Measurements from ENCODE around the gene CLASP2.

The CLASP2 gene

GRCh38 chr3:33636125-33636850 is 81.8 kb downstream of the CLASP2 start:
- DNase-seq = peak; percentile 38

GRCh38 chr3:33634262-33634661 is 83.8 kb downstream of the CLASP2 start:
- DNase-seq = no peak

GRCh38 chr3:33629219-33629618 is 88.8 kb downstream of the CLASP2 start:
- DNase-seq = no peak

- DNase-seq = no peak
Measured at GRCh38 chr3:33624756-33625155, 93.3 kb downstream of the CLASP2 start.

- DNase-seq = no peak
Measured at GRCh38 chr3:33613041-33613440, 105.0 kb downstream of the CLASP2 start.

- no peak for DNase-seq
Measured at GRCh38 chr3:33612607-33613006, 105.4 kb downstream of the CLASP2 start.

- no peak for DNase-seq
Measured at GRCh38 chr3:33602829-33603228, 115.2 kb downstream of the CLASP2 start.

- no peak for DNase-seq
Measured at GRCh38 chr3:33597257-33597689, 120.8 kb downstream of the CLASP2 start.

GRCh38 chr3:33592999-33593398 is 125.1 kb downstream of the CLASP2 start:
- DNase-seq = no peak

- no peak for DNase-seq
Measured at GRCh38 chr3:33590541-33590940, 127.5 kb downstream of the CLASP2 start.

GRCh38 chr3:33586402-33586801 is 131.7 kb downstream of the CLASP2 start:
- no peak for DNase-seq

- no peak for DNase-seq
Measured at GRCh38 chr3:33582234-33582633, 135.8 kb downstream of the CLASP2 start.

- no peak for DNase-seq
Measured at GRCh38 chr3:33581666-33582065, 136.4 kb downstream of the CLASP2 start.

GRCh38 chr3:33579840-33580239 is 138.2 kb downstream of the CLASP2 start:
- DNase-seq = no peak

GRCh38 chr3:33579178-33579510 is 138.9 kb downstream of the CLASP2 start:
- no peak for DNase-seq

- no peak for DNase-seq
Measured at GRCh38 chr3:33578325-33579177, 139.5 kb downstream of the CLASP2 start.

- no peak for DNase-seq
Measured at GRCh38 chr3:33577588-33577987, 140.5 kb downstream of the CLASP2 start.

- no peak for DNase-seq
Measured at GRCh38 chr3:33577173-33577572, 140.9 kb downstream of the CLASP2 start.

- DNase-seq = no peak
Measured at GRCh38 chr3:33575311-33575710, 142.7 kb downstream of the CLASP2 start.

- no peak for DNase-seq
Measured at GRCh38 chr3:33557829-33558228, 160.2 kb downstream of the CLASP2 start.

GRCh38 chr3:33557279-33557678 is 160.8 kb downstream of the CLASP2 start:
- no peak for DNase-seq

GRCh38 chr3:33547101-33547500 is 171.0 kb downstream of the CLASP2 start:
- DNase-seq = no peak

- no peak for DNase-seq
Measured at GRCh38 chr3:33544126-33544525, 173.9 kb downstream of the CLASP2 start.

- no peak for DNase-seq
Measured at GRCh38 chr3:33543601-33544000, 174.5 kb downstream of the CLASP2 start.

Data from NCI-H2171 treated with DMSO at 0.1 percent for 48 hours (cell line).